ENCODE results near the gene RHOBTB3.
"Not testable (repeated sequence)": the region's sequence is repeated elsewhere in the genome, so short reads cannot be mapped to it uniquely, and the experiment has no call there.

RHOBTB3 gene

DNA sequence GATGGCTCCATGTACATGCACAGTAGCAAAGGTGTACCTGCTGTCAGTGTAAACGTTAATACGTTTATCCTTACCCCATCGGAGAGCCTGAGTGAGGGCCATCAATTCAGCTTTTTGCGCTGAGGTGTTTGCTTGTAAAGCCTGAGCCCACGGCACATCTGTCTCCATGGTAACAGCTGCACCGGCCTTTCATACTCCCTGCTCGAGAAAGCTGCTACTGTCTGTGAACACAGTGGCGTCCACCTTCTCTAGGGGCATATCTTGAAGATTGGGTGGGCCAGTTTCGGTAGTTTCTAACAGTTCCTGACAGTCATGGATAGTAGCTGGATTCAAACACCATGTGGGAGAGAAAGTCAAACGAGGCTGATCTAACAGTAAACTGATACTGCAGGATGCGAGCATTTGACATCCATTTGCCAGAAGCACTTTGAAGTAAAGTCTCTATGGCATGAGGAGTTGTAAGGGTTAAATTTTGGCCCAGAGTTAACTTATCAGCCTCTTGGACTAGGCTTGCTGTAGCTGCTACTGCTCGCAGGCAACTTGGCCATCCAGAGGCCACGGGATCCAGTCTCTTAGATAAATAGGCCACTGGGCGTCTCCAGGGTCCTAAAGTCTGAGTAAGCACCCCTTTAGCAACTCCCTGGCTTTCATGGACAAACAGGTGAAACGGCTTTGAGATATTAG, 21.0 kb upstream of the RHOBTB3 start:
- TF ChIP-seq CTCF (IDR thresholded peaks at IDR 0.05; ENCODE audit: low read depth, low read length) = no peak
- no peak for DNase-seq (ENCODE audit: extremely low read depth, low read depth)

DNA sequence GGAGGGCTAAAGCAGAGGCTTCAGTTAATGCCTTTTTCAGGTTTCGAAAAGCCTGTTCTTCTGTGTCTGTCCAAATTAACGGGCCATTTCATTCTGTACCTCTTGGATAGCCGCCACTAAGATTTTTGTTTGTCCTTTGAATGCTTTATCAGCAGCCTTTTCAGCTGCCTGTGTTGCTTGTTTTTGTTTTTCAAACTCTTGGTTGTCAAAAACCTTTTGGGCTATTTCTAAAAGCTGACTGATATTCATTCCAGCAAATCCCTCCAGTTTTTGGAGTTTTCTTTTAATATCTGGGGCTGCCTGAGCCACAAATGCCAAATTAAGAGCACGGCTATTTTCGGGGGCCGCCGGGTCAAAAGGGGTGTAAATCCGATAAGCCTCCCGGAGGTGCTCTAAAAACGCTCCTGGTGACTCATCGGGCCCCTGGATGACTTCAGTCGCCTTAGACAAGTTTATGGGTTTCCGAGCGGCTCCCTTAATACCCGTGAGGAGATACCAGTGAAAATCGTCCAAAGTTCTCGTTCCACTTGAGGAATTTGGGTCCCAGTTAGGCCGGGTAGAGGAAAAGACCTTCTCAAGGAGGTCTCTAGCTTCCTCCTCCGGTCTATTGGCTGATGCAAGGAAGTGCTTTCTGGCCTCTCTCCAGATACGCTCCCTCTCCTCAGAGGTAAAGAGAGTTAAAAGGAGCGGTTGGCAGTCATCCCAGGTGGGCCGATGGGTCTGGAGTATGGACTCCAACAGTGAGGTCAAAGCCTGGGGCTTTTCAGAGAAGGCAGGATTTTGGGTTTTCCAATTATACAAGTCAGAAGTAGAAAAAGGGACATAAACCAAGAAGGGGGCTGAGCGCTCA, 20.3 kb upstream of the RHOBTB3 start:
- not testable (repeated sequence) for DNase-seq (ENCODE audit: extremely low read depth, low read depth)

DNA sequence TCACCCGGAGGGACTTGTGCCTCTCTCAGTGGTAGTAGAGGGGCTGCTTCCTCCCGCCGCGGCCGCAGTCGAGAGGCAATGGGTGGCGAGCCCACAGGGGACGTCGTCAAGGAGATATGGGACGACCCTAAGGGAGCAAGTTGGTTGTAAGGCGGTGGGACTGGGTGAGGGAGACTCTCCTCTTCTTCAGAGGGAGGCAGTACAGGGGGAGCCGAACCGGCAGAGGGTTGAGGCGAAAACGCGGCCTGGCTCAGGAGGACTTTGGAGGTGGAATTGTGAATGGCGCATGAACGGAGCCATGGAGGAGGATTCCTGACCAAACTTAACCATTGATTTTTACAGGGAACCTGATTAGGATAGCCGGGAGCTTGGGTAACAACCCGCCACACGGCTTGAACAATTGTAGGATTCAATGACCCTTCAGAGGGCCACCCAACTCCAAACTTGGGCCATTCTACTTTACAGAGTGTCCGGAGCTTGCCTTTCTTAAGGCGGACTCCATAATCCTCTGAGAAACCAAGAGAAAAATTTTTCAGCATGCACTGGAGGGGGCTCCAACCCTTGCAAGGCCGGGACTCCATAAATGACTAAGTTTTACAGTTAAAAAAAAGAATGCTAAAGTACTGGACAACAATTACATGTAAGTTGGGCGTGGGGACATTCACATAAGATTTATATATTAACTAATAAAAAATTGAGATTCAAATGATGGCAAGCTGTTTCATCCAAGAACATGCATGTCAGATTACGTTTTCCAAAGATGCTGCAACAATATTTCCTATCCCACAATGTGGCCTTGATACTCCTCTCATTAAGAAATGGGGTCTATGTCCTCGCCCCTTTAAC, 19.4 kb upstream of the RHOBTB3 start:
- no peak for TF ChIP-seq CTCF (IDR thresholded peaks at IDR 0.05; ENCODE audit: low read depth, low read length)
- DNase-seq (ENCODE audit: extremely low read depth, low read depth) = no peak

- no peak for DNase-seq (ENCODE audit: extremely low read depth, low read depth)
- TF ChIP-seq CTCF (IDR thresholded peaks at IDR 0.05; ENCODE audit: low read depth, low read length) = no peak
Observed at GRCh38 chr5:95712347-95712958, 18.7 kb upstream of the RHOBTB3 start.

GRCh38 chr5:95713246-95713645, 17.9 kb upstream of the RHOBTB3 start:
- DNase-seq (ENCODE audit: extremely low read depth, low read depth) = not testable (repeated sequence)

DNA sequence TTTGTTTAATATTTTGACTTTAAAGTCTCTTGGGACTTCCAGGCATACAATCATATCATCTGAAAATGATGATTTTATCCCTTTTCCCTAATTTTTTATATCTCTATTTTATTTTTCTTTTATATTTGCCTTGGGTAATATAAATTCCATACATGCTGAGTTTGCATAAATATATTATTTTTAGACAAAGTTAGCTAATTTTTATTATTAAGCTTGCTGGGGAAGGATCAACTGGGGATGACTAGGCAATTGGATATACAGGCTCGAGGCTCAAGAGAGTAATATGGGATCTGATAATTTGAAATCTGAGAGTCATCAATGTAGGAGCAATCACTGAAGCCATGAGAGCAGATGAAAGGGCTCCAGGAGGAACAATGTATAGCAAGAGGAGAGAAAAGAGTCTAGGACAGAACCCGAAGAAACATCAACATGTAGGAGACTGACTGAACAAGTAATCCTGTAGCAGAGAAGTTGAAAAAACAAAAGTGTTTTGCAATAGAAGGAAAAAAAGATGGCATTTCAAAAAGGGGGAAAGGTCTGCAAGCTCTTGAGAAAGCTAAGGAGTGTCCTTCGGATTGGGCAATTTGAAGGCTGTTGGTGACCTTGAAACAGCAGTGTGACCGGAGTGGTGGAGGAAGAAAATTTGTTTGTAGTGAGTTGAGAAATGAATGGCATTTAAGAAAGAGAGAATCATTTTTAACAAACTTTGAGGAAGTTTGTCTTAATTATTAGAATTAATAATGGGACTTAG, 17.0 kb upstream of the RHOBTB3 start:
- no peak for DNase-seq (ENCODE audit: extremely low read depth, low read depth)
- TF ChIP-seq CTCF (IDR thresholded peaks at IDR 0.05; ENCODE audit: low read depth, low read length) = no peak

- DNase-seq (ENCODE audit: extremely low read depth, low read depth) = no peak
- TF ChIP-seq CTCF (IDR thresholded peaks at IDR 0.05; ENCODE audit: low read depth, low read length) = no peak
Observed at GRCh38 chr5:95715799-95716461, 15.2 kb upstream of the RHOBTB3 start.
